LNCAP (cell line): ENCODE data around the gene CMTM8.

Experiments
- TF ChIP-seq, protein P1 (sequence below): fragments of 450-650 bp; IDR thresholded peaks from 2 replicates; pipeline ENCODE4 v1.5.1; 2017; ENCODE audit warnings: mild to moderate bottlenecking

The CMTM8 gene

DNA sequence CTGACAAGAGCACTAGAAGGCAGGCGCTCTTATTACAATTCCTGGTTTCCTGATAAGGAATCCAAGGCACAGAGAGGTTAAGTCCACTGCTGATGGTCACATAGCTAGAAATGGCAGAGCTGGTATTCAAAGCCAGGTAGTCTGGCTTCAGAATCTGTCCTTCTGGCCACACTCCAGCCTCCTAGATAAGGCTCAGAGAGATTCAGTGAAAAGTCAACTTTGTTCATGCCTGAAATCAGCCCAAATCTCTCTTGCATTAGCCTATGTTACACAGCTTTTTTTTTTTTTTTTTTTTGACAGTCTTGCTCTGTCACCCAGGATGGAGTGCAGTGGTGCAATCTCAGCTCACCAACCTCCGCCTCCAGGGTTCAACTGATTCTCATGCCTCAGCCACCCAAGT is 21.1 kb upstream of the CMTM8 start:
- TF ChIP-seq, protein P1, sequence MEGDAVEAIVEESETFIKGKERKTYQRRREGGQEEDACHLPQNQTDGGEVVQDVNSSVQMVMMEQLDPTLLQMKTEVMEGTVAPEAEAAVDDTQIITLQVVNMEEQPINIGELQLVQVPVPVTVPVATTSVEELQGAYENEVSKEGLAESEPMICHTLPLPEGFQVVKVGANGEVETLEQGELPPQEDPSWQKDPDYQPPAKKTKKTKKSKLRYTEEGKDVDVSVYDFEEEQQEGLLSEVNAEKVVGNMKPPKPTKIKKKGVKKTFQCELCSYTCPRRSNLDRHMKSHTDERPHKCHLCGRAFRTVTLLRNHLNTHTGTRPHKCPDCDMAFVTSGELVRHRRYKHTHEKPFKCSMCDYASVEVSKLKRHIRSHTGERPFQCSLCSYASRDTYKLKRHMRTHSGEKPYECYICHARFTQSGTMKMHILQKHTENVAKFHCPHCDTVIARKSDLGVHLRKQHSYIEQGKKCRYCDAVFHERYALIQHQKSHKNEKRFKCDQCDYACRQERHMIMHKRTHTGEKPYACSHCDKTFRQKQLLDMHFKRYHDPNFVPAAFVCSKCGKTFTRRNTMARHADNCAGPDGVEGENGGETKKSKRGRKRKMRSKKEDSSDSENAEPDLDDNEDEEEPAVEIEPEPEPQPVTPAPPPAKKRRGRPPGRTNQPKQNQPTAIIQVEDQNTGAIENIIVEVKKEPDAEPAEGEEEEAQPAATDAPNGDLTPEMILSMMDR, result no peak

DNA sequence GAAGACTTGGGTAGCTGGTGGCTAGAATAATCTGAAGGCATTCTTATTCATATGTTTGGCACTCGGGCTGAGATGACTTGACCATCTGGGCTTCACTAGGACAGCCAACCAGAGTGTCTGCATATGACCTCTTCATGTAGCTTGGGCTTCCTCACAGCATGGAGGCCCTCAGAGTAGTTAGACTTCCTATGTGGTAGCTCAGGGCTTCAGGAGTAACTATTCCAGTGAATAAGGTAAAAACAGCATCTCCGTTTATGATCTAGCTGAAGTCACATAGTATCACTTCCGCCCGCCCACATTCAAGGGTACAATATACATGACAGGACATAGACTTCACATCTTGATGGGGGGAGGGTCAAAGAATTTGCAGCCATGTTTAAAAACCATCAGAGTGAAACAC is 18.9 kb upstream of the CMTM8 start:
- TF ChIP-seq, protein P1, result no peak

DNA sequence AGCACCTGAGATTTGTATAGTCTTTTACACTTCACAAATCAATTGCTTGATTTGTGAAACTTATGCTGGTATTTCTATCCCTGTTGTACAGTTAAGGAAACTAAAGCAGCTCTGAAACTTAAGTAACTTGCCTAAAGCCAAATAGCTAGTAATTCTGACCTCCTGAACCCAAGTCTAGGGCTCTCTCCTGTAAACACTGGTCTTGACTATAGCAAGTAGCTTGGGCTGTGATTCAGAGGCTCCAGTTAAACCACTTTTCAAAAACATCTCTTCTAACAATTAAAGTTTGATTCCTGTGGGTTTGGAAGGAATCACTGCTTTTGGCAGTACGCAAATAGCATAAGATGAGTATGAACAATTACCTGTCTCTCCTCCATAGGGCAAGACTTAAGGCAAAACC is 18.5 kb upstream of the CMTM8 start:
- TF ChIP-seq, protein P1, result no peak

DNA sequence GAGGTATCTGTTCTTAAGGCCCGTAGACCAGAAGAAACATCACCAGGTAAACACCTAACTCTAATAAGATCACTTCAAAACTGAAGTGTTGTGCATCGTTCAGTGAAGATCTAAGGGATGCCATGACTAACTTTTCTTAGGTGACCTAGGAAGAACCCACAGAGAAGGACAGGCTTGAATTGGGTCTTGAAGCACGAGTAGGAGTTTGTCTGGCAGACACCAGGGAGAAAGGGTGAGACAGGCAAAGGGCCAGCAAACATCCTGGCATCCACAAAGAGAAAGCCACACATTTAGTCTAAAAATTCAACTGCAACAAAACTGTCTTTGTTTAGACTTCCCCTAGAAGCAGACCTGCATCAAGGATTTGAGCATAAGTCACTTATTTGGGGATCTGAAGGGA is 15.5 kb upstream of the CMTM8 start:
- TF ChIP-seq, protein P1, result no peak

DNA sequence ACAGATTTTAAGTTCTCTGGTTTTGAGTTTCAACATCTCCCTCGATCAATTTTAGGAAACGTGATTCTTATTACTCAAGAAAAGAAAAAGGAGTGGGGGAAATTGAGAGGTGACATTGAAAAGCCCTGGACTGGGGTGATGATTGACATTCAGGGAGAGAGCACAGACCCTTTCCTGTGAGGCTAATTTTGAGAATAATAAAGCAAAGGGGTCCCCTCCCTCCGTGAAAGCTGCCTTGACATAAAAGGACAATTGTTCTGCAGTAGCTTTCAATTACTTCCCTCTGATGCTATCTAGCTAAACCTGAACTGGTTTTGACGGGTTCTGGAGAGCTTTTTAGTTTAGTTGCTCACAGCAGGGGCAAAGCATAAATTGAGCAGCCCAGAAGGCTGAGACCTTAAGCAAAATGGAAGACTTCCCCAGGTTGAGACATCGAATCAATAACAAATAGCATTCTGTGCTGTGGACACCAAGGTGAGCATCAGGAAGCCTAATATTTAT is 14.4 kb upstream of the CMTM8 start:
- TF ChIP-seq, protein P1, result no peak

DNA sequence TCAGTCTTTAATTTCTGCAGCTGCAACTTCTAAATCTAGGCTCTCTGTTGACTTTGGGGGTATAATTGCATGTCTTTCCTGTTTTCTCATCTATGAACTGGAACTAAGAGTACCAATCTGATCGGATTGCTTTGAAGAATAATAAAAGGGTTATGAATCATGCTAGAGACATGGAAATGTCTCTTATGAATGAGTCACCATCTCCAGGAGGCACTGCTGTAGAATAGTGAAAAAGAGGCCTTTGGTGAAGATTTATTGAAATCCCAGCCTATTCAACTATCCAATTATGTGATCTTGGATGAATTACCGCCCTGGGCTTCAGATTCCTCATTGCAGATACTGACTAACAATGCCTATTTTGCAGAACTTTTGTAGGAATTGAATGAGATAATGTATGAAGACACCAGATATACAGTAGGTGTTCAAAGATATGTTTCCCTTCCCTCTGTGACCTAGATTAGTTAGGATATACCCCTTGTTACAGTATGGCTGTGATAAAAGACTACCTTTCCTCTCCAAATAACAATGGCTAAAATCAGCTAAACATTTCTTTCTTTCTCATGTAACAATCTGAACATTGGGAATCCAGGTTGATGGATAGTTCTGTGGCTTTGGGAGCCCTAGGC is 11.5 kb upstream of the CMTM8 start:
- TF ChIP-seq, protein P1, result no peak

DNA sequence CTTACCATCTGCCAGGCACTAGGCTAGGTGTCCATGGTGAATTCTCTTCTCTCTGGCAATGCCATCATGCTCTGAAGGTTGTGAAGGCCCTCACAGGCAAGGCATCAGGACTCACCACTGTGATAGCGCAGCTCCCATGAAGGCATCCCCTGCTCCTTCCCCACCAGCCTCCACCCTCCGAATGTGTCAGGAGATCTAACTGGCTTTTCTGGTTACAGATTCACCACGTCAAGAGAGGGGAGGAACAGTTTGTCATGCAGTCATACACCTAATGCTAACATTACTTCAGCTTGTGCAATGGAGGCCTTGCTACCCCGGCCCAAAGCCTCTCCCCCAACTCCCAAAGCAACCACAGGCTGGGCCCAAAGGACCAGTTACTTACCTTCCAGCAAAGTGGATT is 8.9 kb upstream of the CMTM8 start:
- TF ChIP-seq, protein P1, result no peak

DNA sequence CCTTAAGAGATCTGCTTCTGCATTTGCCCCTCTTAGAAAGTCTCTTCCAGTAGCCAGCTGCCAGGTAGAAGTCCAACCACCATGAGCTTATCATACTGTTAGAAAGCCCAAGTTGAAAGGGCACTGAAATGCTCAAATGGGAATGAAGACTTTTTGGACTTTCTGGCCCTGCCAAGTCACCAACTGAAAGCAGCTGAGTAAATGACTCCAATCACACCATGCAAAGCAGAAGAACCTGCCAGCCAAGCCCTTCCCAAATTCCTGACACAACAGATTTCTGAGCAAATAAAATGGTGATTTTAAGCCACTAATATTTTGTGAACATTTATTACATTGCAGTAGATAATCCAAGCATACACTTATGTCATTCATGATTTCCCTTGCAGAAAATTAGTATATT is 2.1 kb upstream of the CMTM8 start:
- TF ChIP-seq, protein P1, result no peak
